Body of pancreas (tissue), 4 donors: ENCODE results near the gene PLCB4.

ENCODE experiments used
- POLR2A ChIP-seq, 3 donors: fragments of 450-650 bp; IDR thresholded peaks; one replicate each; pipeline ENCODE4 v1.6.1; 2016; ENCODE audit warnings: antibody characterized with exemption in 3 of 3, mild to moderate bottlenecking in 2 of 3
- TF ChIP-seq, protein P1 (sequence below), 7 experiments: fragments of 450-650 bp in 4 of 7; fragments of 200-600 bp in 3 of 7; sonication (generic) in 3 of 7; IDR thresholded peaks; one replicate each; pipeline ENCODE4 v1.5.1; 2016 to 2019; ENCODE audit warnings: antibody characterized with exemption in 7 of 7

DNA sequence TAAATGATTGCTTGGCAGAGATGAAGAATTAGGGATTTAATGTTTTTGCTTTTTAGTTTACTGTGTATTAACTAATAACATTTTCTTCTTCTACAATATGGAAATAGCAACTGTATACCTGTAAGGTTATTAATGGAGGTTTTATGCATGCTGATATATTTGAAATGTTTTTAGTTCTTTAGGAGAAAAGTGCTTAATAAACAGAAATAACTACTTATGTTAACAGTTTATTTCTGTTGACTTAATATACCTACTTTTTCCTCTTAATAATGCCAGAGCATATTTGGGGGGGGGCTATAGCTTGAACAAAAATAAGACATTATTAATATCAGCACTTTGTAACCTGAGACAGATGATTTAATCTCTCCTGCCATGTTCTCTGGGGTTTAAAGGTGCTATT, 33.6 kb downstream of the PLCB4 start:
- TF ChIP-seq, protein P1, sequence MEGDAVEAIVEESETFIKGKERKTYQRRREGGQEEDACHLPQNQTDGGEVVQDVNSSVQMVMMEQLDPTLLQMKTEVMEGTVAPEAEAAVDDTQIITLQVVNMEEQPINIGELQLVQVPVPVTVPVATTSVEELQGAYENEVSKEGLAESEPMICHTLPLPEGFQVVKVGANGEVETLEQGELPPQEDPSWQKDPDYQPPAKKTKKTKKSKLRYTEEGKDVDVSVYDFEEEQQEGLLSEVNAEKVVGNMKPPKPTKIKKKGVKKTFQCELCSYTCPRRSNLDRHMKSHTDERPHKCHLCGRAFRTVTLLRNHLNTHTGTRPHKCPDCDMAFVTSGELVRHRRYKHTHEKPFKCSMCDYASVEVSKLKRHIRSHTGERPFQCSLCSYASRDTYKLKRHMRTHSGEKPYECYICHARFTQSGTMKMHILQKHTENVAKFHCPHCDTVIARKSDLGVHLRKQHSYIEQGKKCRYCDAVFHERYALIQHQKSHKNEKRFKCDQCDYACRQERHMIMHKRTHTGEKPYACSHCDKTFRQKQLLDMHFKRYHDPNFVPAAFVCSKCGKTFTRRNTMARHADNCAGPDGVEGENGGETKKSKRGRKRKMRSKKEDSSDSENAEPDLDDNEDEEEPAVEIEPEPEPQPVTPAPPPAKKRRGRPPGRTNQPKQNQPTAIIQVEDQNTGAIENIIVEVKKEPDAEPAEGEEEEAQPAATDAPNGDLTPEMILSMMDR (IDR thresholded peaks at IDR 0.05): no peak
- TF ChIP-seq POLR2A (IDR thresholded peaks at IDR 0.05): no peak
